GM18502 (cell line): ENCODE results near the gene SLC12A8.
A peak's percentile ranks its signal among the peaks of the same experiment; 100 is the strongest.

ENCODE experiments used
- ATAC-seq: cut with Tn5 transposase; IDR thresholded peaks from one replicate; pipeline ENCODE4 v1.9.1; 2021; ENCODE audit warnings: mild to moderate bottlenecking; ENCODE audit not compliant: unreplicated experiment, poor library complexity

The SLC12A8 gene

DNA sequence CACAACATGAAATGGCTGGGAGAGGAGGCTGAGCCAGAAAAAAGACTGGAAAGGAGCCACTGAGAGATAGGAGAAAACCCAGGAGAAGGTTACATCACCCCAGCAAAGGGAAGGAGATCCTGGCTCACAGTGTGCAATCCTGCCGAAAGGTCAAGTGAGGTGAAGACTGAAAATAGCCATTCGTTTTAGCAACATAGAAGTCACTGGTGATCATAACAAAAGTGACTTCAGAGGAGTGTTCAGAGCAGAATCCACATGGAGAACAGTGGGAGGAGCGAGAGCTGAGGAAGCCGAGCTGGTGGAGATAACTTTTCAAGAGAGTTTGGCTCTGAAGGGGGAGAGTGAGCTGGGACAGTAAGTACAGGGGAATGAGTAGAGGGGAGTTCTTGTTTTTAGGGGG is 151.4 kb downstream of the SLC12A8 start:
- ATAC-seq: no peak

DNA sequence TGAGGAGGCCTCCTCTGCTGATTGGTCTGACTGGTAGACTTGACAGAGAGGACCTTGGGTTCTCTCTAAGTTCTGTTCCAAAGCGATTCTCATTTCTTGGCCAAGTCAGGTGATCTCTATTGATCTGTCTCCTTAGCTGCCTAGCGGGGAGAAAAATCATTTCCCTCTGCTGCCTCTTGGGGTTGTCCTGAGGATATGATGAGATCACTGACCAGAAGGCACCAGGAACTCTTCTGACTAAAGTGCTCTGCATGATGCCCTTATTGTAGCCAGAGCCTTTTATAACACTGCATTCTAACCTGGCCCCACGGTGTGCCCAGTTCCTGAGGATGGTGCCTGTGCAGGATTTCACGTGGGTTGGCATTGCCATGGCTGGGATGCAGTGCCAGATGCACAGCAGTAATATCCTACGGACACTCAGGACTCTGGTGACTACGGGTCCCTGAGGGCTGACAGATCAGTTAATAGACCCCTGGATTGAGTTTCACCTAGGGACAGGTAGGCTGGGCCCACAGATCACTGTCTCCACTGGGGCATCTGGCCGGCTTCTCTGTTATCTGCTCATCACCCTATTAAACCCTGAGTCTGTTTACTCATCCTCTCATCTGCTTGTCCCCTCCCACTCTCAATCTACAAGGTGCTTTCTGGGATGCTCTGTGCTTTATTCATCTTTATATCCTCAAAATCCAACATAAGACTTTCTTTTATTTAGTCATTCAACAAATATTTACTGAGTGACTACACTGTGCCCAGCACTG is 152.9 kb downstream of the SLC12A8 start:
- ATAC-seq: no peak

DNA sequence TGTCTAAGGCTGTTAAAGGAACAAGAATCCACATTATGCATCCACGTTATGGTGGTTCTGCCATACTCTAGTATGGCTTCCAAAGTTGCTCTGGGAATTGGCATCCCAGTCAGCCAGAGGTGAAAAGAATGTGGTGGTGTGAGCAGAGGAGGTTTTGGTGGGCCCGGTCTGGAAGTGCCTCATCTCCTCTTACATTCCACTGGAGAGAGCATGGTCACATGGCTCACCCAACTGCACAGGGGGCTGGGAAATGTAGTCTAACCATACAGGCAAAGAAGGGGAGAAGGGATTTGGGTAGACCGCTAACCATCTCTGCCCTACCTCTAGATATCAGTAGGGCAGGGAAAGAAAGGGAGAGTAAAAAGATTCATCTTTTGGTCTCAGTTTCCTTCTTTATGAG is 153.6 kb downstream of the SLC12A8 start:
- no peak for ATAC-seq

DNA sequence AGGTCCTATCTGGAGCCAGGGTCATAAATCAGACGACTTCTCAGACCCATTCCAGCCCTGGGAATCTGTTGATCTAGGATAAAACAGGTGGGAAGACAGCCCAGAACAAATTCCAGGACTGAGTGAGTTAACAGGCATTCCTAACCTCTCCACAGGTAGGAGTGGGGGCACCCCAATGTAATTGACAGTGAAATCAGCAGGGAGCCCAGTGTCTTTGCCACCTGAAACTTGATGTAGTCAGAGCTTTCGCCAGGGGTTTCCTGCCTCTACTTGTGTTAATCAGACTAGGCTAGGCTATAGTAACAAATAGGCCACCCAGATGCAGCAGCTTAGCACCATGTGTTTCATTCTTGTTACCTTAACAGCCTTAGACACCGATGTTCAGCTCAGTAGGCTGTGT is 154.0 kb downstream of the SLC12A8 start:
- ATAC-seq: no peak

DNA sequence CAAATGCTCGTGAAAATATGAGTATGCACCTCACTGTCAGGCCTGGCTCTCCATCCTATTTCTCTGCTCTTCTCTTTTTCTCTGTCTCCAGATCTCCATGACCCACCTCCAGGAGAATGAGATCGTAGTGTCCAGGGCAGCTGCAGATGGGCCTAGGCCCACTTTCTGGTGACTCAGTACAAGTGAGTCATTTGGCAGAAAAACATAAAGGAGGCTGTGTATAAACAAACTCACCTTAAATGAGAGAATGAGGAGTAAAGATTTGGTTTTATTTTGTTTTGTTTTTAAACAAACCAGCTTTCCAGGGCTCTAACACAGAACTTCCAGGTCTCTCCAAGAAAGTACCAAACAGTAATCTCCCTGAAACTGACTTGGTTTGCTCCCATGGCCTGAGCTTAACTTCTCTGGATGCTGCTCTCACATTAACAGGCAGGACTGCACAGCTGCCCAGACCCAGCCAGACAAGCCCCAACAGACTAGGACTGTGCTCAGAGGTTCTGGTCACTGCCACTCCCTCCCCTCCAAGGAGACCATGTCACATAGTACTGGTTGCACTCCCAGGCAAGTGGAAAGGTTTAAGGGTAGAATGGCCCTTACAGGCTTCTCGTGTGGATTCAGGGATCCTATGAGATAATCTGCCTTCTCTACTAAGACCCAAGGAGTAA is 155.2 kb downstream of the SLC12A8 start:
- no peak for ATAC-seq

DNA sequence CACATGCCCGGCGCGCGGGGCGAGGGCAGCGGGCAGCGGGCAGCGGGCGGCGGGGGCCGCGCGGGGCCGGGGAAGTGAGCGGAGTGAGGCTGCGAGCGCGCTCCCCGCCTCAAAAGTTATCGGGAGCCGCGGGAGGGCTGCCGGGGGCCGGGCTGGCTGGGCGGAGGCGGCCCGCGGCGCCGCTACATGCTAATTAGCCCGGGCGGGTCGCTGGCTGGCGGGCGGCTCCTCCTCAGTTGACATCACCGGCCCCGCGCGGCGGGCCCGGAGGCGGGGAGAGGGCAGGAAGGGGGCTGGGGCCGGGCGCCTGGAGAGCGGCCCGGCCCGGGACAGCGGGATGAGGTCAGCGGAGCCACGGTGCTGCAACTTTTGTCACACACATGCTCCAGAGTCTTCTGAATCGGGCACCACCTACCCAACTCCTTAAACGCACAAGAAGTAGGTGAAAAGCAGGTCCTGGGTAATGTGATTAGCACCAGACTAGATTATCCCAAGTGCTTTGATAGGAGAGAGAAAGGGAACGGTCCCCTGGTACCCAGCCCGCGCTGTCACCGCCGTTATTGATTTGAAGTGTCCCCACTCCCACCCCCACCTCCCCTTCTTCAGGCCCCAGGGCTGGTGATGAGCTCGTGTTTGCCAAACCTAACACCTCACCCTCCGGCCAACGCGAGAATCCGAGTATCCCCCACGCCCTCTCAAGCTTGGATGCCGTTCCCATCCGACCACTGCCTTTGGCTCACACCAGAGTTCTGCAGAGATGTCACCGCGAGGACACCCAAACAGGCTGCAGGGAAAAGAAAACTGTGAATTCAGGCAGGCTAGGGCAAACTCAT is 156.4 kb downstream of the SLC12A8 start, which contains the start of gene HEG1:
Gene HEG1, minus strand, starts transcription at position 85 of the 833 bp plus-strand sequence. CDS start 107 bp downstream, outside the sequence.
- peak; percentile 72 for ATAC-seq

DNA sequence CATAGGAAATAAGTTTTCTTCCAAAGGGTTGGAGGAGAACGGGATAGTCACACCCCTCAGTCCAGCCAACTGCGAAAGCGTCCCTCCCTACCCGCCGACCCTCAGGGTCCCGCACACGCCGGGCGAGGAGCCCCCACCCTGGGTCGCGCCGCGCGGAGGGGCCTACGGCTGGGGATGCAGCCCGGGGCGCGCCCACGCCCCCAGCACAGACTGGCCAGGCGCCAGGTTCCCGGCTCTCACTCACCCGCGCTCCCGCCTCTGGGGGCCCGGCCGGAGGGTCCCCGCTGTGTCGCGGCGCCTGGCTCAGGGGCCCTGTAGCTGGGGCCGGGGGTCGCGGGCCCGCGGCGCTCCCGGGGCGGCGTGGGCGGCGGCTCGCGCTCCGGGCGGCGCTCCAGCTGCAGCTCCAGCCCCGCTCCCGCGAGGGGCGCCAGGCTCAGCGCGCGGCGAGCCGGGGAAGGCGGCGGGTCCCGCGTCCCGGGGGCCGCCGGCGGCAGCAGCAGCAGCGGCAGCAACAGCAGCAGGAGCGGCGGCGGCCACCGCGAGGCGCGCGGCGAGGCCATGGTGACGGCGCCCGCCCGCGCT is 157.1 kb downstream of the SLC12A8 start:
- ATAC-seq: peak; percentile 26

DNA sequence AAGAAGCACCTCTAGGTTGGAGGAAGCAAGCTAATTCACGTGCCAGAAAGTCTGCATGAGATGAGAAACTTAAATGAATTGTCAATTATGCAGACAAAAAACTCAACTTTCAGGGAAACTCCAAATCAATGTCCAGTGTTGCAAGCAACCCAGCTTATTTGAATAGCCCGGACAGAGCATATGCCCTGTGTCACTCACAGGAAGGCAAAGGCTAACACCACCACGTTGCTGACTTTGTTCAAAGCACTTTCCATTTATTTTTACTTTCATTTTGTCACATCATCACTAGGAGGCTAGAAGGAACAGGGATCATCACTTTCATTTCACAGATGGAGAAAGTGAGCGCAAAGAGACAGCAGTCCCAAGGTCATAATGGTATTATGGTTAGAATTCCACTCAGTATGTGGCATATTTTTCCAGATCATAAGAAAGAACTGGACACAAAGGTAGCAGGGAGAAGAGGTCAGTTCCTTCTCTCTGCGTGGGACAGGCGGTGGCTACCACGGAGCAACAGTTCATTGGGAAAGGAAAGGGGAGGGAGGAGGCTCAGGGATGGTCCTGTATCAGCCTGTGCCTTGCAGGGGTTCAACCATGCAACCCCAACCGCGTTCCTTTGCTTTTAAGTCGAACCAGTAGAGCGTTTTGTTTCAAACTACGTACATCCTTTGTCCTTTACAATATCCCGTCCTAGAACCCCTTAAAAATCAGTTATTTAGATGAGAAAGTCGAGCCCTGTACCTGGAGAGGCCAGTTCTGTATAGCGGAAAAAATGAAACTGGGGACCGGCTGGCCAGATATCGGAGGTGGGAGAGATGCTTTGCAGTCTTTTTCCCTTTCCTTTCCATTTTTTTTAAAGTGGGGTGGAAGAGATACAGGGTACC is 157.9 kb downstream of the SLC12A8 start:
- no peak for ATAC-seq

DNA sequence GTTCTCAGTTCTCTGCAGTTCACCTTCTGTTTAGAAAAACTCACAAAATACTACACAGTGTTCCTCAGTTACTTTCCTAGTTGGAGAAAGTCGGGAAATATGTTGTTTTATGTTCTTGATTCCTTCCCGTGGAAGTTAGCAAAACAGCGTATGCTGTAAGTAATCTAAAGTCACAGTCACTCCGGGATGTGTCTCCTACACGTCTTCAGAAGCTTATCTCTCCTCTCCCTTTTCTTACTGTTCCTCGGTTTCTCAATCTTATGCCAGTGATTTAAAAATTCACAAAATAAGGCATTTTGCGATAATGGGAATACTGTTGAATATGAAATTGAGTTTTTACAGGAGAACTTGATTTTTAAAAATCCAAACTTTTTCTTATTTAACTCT is 158.5 kb downstream of the SLC12A8 start:
- ATAC-seq: no peak

DNA sequence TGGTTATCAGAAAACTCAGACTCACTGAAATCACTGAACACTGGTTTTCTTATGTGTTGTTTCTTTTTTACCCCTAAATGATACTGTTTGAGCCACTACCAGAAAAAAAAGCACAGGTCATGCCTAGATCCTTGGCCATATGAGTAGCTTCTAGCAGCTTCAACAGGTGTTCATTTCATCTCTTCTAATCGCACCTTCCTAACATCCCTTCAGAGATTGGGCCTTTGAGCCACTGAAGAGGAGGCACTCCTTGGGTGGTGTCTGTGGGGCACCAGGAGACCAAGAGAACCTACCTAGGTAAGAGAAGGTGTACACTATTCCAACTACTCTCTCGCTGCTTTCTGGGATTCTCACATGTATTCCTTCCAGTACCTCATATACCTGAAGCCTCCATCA is 159.2 kb downstream of the SLC12A8 start:
- no peak for ATAC-seq

DNA sequence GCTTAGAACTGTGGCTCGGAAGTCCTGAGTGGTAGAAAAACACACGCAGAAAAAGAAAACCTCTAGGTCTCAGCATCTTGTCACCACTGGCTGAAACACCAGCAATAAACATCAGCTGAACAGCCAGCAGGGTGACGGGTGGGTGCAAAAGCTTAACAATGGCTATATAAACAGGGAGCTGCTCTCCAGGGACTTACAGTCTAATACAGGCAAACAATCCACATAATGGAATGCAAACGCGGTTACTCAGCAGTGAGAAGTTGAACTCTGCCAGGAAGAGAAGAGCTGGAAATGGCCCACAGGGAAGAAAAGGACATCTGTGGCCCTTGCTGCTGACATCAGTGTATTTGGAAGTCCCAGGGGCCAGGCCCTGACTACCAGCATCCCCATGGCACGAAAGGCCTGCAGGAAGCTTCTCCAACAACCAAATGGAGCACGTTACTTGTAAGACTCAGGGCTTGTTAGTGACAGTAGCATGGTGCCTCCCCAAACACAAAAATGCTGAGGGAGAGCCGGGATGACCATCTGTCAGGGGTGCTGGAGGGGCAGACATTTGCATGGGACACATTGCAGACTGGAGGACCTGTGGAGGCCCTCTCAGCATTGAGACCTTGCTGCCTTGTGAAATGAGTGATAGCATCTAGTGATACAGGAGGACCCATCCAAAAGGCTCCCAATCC is 159.8 kb downstream of the SLC12A8 start:
- no peak for ATAC-seq

DNA sequence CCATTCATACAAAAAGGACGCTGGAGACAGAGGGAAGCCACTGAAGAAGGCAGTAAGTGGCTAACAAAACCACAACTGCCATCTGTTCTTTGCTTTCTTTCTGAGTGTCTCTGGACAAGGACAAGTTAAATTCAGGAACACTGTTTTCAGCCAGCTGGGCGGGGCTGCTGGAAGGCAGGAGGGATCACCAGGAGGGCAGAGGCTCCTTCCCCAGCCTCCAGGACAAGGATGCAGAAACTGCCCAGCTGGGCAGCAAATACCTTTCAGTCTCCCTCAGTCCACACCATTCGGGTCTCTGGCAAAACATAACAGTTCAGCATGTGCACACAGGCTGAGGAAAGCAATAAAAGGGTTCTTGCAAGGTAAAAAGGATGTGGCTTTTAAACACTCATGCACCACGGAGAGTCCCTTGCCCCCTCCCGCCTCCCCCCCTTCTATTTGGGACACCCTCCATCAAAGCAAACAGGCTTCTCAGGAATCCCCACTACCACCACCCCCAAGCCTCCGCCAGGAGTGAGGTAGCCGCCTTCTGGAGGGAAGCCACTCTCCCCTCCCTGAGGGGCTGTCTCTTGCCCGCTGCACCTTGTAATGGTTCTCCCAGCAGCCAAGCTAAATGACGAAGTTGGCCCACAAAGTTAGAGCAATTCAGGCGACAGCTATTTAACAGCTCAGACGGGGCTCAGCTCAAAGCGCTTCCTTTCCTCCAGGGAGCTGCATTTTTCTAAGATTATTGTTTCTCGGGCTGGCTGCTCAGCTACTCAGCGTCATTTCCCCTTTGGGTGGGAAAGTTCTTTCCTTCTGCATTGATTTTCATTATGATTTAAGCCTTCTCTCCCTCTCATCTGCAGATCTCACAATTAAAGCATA is 160.6 kb downstream of the SLC12A8 start:
- no peak for ATAC-seq

DNA sequence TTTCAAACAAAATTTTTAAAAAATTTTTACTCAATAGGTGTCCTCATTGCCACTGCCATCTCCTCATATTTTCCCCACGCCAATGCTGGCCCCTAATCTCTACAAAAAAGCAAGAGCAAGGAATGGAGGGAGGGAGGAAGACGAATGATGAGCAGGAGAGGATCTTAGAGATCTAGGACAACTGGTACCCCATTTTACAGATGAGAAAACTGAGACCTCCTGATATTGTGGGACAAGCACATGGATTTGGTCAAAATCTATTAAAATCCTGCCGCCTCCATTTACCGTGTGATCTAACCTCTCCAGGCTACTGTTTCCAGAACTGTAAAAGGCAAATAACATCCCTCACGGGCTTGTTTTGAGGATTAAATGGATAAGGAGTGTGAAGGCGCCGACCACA is 161.3 kb downstream of the SLC12A8 start:
- no peak for ATAC-seq

DNA sequence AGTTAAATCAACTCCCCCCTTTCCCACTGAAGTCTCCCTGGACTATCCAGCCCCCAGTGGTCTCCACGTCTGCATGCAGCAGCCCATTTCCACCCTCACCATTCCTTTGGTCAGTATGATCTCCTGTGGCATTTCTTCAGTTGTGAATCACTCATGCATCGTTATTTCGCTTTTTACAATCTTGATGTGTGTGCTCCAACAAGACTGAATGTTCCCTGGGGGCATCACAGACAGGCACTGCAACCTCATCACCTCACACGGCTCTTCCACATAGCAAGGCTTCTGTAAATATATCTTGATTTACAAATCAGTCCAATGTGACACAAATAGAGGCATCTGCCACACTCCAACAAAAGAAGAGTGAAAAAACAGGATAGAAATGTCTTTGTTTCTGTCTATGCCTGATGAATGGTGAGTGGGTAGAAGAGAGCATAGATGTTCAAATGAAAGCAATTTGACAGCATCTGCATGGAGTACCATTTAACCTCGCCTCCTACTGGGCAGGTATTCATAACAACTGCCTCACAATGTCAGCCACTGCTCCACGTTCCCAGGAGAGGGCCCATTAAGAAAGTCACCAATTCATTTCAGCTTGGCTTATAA is 162.0 kb downstream of the SLC12A8 start:
- no peak for ATAC-seq

DNA sequence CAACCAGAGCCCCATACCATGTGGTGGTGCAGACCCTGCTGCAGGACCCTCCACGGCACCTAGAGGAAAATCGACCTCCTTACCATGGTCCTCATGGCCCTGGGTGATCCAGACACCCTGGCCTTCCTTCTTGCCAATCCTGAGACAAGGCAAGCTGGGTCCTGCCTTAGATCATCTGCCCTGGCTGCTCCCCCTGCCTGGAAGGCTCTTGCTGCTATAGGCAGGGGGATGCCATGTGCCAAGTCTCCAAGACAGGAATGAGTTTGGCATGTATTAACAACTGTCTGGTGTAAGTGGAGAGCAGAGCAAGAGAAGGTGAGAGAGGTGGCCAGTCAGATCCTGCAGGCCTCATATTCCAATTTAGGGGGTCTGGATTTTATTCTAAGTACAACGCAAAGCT is 164.3 kb downstream of the SLC12A8 start:
- ATAC-seq: no peak

DNA sequence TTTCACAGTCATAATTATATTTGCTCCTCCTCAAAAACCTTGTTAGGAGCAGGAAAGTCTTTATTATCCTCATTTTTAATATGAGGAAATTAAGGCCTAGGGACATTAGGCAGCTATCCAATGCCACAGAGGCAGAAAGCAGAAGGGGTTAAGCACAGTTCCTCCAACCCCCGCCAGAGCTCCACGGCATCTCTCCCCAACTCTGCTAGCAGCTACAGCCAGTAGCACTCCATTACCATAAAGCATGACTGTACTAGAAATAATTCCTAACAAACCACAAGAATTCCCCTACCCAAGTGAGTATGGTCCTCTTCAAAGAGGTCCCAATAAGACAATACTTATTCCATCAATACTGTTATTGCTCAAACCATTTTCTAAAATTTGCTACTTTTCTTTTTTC is 166.6 kb downstream of the SLC12A8 start:
- ATAC-seq: no peak

DNA sequence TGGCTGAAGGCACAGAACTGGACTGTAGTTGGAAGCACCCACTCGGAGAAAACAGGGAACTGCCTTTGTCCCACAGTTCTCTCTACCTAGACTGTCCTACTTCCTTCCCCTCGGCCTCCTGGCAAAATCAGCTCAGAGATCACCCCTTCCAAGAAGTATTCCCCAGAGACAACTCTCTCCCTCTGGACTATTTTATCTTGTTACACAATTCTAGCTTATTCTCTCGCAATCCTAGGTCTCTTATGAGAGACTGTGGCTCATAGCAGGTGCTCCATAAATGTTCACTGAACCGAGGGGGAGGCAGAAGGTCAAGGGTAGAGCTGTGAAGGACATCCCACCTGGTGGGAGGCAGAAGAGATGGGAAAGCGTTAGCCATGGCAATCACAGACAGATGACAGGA is 167.4 kb downstream of the SLC12A8 start:
- ATAC-seq: no peak

DNA sequence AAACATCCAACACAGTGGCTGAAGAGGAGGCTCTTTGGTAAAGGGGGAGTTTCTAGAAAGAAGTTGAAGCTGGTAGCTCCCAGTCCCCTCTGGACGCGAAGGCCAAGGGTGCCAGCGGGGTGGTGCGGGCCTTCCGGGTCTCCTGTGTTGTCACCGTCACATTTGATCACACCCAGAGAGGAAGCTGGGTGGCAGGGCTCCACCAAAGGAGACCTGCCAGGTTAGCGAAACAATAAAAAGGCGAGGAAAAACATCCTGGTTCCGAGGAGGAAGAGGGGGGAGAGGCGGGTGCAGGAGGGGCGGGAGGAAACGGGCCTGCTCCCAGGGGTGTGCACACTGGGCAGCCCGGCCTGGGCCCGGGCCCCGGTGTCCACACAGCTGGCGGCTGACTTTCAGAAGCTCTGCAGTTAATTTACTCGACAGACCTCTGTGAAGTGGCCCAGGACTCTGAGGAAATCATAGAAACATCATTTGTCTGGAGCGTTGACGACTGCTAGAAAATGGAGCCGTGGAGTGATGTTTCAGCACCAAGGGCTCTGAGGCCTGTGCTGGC is 168.9 kb downstream of the SLC12A8 start:
- ATAC-seq: no peak
